Sigmoid colon (tissue), 3 donors: ENCODE results near the gene VDAC2.
A peak's percentile ranks its signal among the peaks of the same experiment; 100 is the strongest.

Experiments
- POLR2A ChIP-seq, 2 donors: fragments of 450-650 bp; IDR thresholded peaks; one replicate each; pipeline ENCODE4 v1.6.1; 2016; ENCODE audit warnings: antibody characterized with exemption in 2 of 2, mild to moderate bottlenecking in 2 of 2, moderate library complexity in 2 of 2
- TF ChIP-seq, protein P1 (sequence below), 4 experiments: fragments of 450-650 bp in 3 of 4; fragments of 200-600 bp in 1 of 4; IDR thresholded peaks; one replicate each; pipeline ENCODE4 v1.5.1; 2016 to 2019; ENCODE audit warnings: antibody characterized with exemption in 4 of 4, mild to moderate bottlenecking in 3 of 4, moderate library complexity in 2 of 4

GRCh38 chr10:75209921-75210281 lies 695 bp upstream of the VDAC2 start:
- TF ChIP-seq, protein P1, sequence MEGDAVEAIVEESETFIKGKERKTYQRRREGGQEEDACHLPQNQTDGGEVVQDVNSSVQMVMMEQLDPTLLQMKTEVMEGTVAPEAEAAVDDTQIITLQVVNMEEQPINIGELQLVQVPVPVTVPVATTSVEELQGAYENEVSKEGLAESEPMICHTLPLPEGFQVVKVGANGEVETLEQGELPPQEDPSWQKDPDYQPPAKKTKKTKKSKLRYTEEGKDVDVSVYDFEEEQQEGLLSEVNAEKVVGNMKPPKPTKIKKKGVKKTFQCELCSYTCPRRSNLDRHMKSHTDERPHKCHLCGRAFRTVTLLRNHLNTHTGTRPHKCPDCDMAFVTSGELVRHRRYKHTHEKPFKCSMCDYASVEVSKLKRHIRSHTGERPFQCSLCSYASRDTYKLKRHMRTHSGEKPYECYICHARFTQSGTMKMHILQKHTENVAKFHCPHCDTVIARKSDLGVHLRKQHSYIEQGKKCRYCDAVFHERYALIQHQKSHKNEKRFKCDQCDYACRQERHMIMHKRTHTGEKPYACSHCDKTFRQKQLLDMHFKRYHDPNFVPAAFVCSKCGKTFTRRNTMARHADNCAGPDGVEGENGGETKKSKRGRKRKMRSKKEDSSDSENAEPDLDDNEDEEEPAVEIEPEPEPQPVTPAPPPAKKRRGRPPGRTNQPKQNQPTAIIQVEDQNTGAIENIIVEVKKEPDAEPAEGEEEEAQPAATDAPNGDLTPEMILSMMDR (IDR thresholded peaks at IDR 0.05) = no peak
- peak in 1 of 2 donors; percentile 57 for TF ChIP-seq POLR2A (IDR thresholded peaks at IDR 0.05)
